Fibroblast of lung (primary cell): ENCODE data around the gene CBX8.

Experiments used
- CTCF ChIP-seq, 2 donors: IDR thresholded peaks in 1 of 2; conservative IDR thresholded peaks in 1 of 2; 1 replicate in 1 of 2; 2 replicates in 1 of 2; pipeline ENCODE4 v1.5.1; 2011 to 2012; ENCODE audit warnings: low read length in 2 of 2, control low read depth in 1 of 2, inconsistent platforms in 1 of 2, low read depth in 1 of 2, mild to moderate bottlenecking in 1 of 2
- EZH2 ChIP-seq: IDR thresholded peaks from 2 replicates; pipeline ENCODE4 v1.5.1; 2012; ENCODE audit warnings: low read length, control low read depth, mild to moderate bottlenecking; ENCODE audit errors: missing control alignments

- TF ChIP-seq CTCF (conservative IDR thresholded peaks at IDR 0.05 in 1 of 2, IDR thresholded peaks at IDR 0.05 in 1 of 2; ENCODE audit: low read depth in 1 of 2, low read length in 2 of 2) (no peak), EZH2 (peak; percentile 62)
These were observed 12.8 kb upstream of the CBX8 start for GRCh38 chr17:79809530-79810129.
